ENCODE results near the gene CD79A.
"Not testable (repeated sequence)": the region's sequence is repeated elsewhere in the genome, so short reads cannot be mapped to it uniquely, and the experiment has no call there.

CD79A gene

DNA sequence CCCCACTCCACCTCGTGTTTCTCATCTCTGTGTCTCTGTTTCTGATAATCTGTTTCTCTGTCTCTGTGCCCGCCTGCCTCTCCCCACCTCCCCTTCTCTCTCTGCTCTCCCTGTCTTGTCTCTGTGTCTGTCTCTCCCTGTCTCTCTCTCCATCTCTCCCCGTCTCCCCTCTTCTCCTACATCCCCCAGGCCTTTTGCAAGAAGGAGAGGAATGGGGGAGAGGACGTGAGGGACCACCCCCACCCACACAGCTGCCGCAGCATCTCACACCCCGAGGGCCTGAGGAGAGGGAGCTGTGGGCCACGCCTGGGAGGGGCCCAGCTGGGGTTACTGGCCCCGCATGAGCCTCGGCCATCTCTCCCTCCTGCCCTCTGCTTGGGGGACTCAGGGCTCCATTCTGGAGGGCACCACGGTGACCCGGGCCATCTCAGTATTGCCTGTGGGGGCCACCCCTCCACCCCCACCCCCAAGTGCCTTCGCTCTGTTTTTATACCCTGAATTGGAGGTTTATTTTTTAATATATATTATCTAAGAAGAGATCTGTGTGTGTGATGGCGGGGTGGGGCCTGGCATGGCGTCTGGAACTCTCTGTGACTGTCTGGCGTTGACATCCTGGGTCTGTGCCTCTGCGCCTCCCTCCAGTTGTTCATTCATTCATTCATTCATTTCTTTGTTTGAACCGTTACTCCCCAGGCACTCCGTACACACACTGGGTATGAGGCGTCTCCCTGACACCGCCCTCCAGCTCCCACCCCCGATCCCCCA lies 30.0 kb downstream of the CD79A start:
- no peak for DNase-seq

DNA sequence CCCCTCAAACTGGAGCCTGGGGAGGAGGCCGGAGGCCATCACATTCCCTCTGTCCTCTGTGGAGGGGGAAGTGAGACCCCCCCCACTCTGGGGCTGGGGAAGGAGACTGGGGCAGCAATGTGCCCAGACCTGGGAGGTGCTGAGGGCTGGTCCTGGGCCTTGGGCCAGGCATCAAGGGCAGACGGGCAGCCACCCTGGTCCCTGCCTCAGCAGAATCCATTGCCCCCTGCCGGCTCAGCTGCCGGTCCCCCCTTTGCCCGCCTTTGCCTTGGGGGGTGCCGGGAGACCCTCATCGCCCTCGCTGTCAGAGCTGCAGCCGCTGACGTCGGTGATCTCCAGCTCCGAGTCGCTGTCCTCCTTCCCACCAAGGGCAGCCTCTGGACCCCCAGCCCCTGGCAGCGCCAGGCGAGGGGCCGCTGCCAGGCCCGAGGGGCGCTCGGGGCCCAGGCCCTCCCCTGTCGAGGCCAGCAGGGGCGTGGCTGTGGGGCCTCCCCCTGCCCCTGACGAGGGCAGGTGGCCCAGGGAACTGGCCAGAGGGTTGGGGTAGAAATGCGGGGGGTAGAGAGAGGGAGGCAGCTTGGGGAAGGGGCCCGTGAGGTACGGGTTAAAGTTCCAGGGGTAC lies 31.0 kb downstream of the CD79A start:
- DNase-seq, result no peak

DNA sequence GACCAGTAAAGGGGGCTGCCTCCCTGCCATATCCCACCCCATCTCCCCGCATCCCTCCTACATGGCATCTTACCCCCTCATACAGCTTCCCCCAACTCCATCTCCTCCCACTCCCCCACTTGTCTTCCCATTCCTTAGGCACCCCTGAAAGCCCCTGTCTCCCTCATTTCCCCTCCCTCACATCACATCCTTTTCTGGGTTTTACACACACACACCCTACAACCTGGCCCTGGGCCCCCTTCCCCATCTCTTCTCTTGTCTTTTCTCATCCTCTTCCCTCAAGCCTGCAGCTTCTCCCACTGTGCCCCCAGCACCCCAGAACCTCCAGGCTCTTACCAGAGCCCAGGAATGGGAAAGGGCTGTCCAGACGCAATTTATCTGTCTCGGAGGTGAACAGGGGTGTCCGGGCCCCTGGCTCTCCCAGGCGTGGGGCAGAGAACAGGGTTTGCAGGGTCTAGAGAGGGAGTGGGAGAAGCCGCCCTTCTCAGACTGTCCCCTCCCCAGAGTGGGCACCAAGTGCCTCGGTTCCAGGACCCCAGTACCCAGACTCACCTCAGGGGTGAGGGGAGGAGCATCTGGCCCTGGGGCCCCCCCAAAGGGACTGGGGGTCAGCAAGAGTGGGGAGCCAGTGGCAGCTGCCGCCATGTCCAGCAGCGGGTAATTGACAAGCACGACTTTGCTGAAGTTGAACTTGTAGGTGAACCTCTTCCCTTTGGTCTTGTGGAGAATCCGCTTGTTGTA lies 31.8 kb downstream of the CD79A start:
- DNase-seq, result no peak

DNA sequence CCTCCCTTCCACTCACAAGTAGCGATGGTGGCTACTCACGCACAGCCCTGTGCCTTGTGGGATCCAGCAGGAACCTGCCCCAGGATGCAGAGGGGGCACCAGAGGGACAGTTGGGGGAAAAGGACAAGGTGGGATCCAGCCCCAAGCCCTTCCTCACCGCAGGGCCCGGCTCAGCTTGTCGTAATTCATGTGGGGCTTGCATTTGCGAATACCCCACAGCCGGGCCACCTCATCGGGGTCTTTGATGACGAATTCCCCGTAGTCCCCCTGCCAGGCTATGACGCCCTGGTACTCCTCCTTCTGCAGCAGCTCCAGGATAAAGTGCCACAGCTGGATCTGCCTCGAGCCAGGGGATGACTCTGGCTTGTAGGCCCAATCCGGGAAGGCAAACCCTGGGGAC lies 32.6 kb downstream of the CD79A start:
- DNase-seq, result no peak

DNA sequence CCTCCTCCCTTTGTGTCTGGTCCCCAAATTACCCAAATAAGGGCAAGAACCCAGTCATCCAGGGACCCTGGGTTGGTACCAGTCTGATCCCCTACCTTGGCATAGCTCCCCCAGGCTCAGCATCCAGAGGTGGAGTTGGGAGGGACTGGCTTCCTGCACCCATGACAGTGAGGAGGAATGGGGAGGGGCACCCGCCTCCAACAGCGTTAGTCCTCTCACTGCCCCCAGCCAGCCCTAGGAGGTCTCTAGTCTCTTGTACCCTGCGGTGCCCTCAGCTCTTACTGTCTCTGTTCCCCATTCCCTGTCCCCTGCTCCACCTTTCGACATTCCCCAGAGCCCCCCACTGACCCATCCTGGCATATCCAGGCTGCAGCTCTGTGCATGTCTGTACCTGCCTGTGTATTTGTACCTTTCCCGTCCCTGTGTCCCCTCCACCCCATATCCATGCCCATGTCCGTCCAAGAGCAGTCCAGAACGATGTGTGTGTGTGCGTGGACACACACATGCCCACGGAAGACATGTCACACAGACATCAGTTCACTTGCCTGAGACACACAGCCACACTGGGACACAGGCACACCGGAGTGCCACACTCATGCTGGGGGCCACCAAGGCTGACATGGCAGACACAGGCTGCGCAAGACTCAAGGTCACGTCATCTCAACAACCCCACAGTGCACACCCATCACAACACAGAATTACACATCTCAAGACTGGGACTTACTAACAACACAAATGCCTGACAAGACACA lies 33.3 kb downstream of the CD79A start:
- no peak for DNase-seq

DNA sequence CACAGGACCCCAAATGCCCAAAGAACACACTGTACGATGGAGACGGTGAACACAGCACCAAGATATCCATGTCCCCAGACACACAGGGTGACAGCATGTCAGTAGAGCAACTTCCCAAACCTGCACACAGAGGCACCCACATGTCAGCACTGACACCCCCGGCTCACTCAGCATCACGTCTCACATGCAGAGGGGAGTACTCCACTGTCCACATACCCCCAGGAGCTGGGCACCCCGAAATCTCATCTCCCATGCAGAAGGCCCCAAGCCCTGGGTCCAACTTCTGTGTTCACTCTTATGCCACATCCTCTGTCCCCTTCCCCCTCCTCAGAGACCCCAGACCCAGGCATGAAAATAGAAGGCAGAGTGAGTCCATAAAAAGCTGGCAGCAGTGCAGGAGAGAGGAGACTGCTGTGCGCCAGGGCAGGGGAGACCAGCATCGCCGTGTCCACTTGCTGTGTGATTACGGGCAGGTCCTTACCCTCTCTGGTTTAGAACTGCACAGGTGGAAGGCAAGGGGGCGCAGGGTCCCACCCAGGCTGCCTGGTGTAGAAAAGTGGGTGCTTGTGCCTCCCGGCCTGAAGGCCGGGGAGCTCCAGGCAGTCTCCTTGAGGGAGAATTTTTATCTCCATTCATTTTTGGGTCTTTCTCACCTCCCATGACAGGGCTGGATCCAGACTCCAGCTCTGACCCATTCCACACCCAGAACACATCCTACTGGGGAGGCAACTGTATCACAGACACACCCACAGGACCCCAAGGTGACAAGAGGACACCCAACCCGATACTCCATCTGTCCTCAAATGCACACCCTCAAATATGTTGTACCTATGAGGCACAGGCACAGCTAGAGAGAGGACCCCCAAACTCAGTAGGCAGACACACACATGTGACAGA lies 34.2 kb downstream of the CD79A start:
- no peak for DNase-seq

DNA sequence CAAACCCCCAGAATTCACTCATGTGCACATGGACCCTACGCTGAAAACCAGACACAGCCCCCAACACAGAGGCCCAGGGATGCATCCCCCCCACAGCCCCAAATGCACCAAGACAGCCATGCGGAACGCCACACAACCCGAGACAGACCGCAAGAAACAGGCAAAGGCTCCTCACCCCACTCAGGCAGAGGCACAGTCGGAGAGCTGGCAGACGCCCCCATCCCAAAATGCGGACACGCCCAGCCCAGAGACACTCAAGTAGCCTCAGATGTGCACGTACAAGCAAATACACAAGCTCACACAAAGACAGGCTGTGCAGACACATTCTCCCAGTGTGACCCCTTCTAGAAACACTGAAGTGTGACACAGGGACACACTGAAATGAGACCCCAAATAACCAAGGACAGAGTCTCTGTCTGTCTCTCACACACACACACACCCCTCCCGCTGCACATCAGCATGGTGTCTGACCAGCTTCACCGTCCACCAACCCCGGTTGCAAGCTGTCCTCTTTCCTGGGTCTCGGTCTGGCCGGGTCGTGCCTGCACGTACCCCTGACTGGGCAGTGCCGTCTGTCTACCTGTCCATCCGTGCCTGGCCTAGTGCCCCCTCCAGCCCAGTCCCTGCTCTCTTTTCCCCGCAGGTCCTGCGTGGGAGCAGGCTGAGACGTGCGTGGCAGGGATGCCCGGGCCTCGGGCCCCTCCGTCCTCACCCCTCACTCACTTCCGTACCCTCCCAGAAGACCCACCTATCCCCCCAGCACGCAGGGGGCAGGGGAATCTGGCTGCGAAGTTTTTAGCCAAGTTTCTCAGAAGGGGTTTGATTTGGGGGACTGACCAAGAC lies 35.0 kb downstream of the CD79A start:
- no peak for DNase-seq

DNA sequence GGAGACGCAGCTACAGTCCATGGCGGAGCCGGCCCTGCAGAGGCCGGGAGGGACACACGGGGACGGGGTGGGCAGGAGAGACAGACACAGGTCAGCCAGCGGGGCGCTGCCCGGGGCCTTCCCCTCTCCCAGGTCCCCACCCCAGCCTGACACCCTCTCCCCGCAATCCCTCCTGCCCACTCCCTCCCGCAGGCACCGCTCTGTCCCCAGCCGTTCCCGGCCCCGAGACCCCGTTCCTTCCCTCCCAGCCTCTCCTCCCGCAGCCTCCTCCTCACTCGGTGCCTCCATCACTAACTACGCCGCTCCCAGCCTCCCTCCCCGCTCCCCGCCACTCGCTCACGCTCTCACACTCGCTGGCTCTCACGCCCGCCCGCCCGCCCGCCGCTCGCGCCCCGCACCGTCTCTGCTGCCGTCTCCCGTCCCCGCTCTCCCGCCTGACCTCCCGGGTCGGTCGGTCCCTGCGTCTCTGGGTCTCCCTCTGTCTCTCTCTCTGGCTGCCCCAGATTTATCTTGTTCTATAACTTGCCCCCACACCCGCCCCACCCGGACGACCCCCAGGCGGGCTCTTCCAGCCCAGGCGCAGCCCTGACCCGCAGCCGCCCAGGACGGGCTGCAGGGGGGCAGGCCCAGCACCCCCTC lies 35.9 kb downstream of the CD79A start:
- no peak for DNase-seq

DNA sequence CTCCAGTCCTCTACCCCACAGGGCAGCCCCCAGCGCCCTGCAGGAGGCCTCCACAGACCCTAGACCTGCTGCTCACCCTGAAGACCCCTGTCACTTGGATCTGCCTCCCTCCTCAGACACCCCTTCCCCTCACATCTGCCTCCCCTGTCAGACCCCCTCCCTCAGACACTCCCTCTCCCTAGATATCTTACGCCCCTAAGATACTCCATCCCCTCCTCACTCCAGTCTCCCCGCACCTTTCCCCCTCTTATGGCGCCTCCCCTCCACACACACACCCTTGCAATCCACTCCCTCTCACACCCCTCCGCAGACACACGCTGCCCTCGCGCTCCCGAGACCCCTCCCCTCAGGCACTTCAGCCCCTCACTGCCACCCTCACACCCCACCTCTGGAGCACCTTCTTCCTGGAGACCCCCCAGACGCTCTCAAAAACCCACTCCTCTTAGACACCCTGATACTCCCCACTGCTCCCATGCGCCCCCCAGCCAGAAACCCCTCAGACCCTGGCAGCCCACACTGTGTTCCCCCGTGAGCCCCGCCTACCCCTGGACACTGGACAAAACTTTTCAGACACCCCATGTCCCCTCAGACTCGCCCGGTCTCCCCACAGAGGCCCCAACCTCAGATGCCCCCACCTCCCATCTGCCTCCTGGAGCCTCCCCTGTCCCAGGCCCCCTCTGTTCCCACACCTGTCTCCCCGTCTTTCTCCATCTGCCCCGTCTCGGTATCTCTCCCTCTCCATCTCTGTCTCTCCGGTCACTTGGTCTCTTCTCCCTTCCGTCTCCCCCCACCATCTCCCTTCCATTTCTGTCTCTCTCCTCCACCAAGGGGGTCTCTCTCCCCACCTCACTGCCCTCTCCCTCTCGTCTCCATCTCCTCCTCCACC lies 36.7 kb downstream of the CD79A start:
- no peak for DNase-seq

DNA sequence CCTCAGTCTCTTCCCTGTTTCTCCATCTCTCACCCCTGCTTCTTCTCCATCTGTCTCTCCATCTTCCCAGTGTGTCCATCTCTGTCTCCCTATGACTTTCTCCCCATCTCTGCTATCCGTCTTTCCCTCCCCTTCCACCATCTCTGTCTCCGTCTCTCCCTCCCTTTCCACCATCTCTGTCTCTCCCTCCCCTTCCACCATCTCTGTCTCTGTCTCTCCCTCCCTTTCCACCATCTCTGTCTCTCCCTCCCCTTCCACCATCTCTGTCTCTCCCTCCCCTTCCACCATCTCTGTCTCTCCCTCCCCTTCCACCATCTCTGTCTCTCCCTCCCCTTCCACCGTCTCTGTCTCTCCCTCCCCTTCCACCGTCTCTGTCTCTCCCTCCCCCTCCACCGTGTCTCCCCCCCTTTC lies 37.4 kb downstream of the CD79A start:
- DNase-seq, result not testable (repeated sequence)

DNA sequence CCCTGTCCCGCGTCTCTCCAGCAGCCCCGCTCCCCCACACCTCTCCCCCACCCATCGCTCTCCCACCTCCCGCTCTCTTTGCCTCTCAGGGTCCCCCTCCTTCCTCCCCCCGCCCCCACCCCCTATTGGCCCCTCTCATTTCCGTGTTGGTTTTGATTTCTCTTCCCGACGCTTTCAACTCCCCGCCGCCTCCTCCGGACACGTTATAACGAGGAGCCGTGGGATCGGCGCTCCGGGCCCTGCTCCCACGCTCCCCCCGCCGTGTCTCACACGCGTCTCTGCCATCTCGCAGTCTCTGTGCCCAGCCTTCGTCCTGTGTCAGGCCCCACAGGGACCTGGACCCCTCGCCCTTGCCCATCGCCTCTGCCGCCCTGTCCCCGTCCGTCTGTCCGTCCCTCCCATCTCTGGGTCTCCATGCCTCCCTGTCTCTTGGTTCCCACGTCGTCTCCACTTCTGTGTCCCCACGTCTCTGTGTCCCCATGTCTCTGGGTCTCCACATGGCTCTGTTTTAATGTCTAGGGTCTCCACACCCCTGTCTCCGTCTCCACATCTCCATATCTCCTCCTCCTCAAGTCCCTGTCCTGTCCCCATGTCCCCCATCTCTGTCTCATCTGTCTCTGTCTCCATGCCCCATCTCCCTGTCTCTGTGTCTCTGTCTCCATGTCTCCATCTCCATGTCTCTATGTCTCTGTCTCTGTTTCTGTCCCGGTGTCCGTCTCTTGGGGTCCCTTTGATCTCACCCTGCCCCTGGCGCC lies 38.1 kb downstream of the CD79A start:
- no peak for DNase-seq

DNA sequence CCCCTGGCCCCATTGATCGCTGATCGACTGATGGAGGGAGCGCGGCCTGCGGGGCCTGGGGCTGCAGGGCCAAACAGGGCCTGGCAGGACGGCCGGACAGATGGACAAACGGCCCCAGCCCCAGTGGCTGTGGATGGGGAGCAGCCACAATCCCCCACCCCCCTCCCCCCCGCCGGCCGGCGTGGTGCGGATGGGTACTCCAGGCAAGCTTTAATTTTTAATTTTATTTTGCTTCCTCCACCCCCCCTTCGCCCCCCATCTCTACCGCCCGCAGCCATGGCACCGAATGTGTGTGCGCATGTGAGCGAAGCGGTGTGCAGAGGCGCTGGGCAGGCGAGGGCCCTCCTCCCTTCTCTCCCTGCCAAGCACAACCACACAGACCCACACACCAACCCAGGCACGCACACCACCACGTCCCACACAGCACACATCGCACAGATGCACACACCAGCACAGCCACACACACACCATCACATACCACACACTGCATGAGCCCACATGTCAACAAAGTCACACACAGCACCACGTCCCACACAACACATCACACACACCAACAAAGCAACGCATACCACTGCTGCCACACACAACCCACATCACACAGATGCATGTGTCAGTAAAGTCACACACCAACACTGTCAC lies 38.8 kb downstream of the CD79A start:
- no peak for DNase-seq

DNA sequence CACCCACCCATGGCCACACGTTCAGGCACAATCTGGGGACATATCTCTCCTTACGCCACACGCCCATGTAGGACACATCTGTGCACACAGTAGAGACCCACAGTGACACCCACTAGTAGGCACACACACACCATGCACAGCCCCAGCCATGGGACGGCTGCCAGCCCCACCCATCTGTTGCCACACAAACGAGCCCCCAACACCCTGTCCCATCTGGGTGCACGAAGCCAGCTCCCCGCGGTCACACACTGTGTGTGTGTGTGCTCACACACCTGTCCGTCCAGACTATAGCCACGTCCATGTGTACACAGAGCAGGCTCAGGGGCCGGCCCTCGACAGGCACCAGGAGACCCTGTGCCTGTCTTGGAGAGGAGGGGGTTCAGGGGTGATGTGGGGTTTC lies 40.6 kb downstream of the CD79A start:
- DNase-seq, result no peak

DNA sequence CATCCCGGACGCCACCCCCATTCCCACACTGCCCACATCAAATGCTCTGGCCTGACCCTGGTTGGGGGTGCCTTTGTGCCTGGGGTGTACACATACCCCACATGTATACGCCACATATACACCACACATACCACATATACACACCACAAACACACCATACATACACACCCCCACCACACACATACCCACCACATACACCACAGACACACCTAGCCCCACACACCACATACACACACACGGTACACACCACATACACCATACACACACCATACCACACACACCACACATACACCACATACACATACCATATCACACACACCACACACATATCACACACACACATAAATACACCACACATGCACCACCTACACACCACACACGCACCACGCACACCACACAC lies 41.0 kb downstream of the CD79A start:
- DNase-seq, result no peak

DNA sequence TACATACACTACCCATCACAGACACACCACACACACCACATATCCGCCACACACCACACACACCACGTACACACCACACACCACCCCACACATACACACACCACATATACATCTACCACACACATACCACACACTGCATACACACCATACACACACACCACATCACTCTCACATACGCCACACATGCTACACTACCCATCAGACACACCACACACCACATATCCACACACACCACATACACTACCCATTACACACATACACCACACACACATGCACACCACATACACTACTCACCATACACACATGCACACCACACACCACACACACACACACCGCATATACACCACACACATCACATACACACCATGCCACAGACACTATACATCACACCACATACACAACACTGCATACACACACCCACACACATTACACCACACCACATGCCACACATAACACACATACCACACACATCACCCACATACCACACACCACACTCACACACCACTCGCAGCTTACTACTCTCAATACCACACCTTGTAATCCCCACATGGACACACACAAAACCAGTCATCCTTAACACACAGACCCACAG lies 41.7 kb downstream of the CD79A start:
- no peak for DNase-seq

DNA sequence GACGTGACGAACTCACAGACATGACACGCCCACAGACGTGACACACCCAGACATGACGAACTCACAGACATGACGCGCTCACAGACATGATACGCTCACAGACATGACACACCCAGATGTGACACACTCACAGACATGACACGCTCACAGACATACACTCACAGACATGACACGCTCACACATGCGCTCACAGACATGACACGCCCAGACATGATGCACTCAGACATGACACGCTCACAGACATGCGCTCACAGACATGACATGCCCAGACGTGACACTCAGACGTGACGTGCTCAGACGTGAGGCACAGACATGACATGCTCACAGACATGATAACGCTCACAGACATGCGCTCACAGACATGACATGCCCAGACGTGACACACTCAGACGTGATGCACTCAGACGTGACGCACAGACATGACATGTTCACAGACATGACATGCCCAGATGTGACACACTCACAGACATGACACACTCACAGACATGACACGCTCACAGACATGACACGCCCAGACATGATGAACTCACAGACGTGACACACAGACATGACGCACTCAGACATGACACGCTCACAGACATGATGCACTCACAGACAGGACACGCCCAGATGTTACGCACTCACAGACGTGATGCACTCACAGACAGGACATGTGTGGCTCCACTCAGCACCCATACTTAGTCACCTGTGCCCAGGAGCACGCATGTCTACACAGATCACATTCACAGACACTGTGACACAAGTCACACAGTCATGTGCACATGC lies 43.1 kb downstream of the CD79A start:
- no peak for DNase-seq

DNA sequence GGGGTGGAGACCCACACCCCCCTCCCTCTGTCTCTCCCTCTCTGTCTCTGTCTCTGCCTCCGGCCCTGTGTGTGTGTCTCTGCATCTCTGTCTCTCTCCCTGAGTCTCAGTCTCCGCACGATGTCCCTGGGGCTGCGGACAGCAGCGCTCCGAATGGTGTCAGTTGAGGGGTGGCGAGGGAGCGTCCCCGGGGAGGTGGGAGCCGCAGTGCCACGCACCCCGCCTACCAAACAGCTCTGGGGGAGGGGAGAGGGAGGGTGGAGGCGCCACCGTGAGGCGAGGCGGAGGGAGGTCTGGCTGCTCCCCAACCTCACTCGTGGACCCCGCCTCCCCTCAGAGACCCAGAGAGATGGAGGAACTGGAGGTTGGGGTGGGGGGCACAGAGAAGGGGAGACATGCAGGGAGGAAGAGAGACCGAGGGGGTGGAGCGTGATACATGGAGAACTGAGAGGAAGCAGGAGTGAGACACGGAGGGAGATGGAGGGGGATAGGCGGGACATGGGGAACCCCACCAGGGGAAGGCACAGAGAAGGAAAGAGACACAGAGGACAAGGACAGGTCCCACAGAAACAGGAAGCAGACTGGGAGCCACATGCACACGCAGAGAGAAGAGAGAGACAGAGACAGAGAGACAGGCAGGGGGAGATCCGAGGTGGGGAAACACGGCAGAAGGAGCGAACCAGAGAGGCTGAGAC lies 44.0 kb downstream of the CD79A start:
- no peak for DNase-seq

Measured in NCI-H1092 treated with DMSO at 0.1 percent for 48 hours (cell line).